Measurements from ENCODE around the gene DRG1.

DRG1 gene

GRCh38 chr22:31442768-31443489 is 43.5 kb downstream of the DRG1 start:
- Histone ChIP-seq H3K27ac (no peak overlapping the region), H3K4me3 (ENCODE audit: low read depth, low read length) (no peak overlapping the region), H3K27me3 (replicated peaks) (no peaks in the 10 kb centered on the region), H3K36me3 (replicated peaks) (peaks cover 73% of the 10 kb centered on the region)
- in situ Hi-C loops (cut with HindIII; ENCODE audit: low pct_ligation_motif_present, low sequenced_read_pairs): no loop called here
- no peak for TF ChIP-seq CTCF (IDR thresholded peaks at IDR 0.05; ENCODE audit: low read depth, low read length, missing control alignments)
- no peak for DNase-seq

- DNase-seq: no peak
- Histone ChIP-seq H3K27me3 (replicated peaks) (no peaks in the 10 kb centered on the region), H3K4me3 (ENCODE audit: low read depth, low read length) (no peak overlapping the region), H3K27ac (no peak overlapping the region), H3K36me3 (replicated peaks) (peaks cover 77% of the 10 kb centered on the region)
- in situ Hi-C loops (cut with HindIII; ENCODE audit: low pct_ligation_motif_present, low sequenced_read_pairs): no loop called here
- no peak for TF ChIP-seq CTCF (IDR thresholded peaks at IDR 0.05; ENCODE audit: low read depth, low read length, missing control alignments)
Measured at GRCh38 chr22:31443516-31443915, 44.1 kb downstream of the DRG1 start.

- in situ Hi-C loops (cut with HindIII; ENCODE audit: low pct_ligation_motif_present, low sequenced_read_pairs): no loop called here
- H3K36me3 ChIP-seq (replicated peaks): peaks cover 69% of the 10 kb centered on the region
- H3K27me3 ChIP-seq (replicated peaks): no peaks in the 10 kb centered on the region
- no peak overlapping the region for H3K4me3 ChIP-seq (ENCODE audit: low read depth, low read length)
- H3K27ac ChIP-seq: no peak overlapping the region
- DNase-seq: no peak
- TF ChIP-seq CTCF (IDR thresholded peaks at IDR 0.05; ENCODE audit: low read depth, low read length, missing control alignments): no peak
Measured at GRCh38 chr22:31445642-31446041, 46.2 kb downstream of the DRG1 start.

- in situ Hi-C loops (cut with HindIII; ENCODE audit: low pct_ligation_motif_present, low sequenced_read_pairs): no loop called here
- Histone ChIP-seq H3K4me3 (ENCODE audit: low read depth, low read length) (no peak overlapping the region), H3K27ac (no peak overlapping the region), H3K27me3 (replicated peaks) (no peaks in the 10 kb centered on the region), H3K36me3 (replicated peaks) (peaks cover 65% of the 10 kb centered on the region)
- DNase-seq: no peak
- no peak for TF ChIP-seq CTCF (IDR thresholded peaks at IDR 0.05; ENCODE audit: low read depth, low read length, missing control alignments)
Measured at GRCh38 chr22:31446208-31446607, 46.8 kb downstream of the DRG1 start.

GRCh38 chr22:31446767-31447166 is 47.4 kb downstream of the DRG1 start:
- H3K4me3 ChIP-seq (ENCODE audit: low read depth, low read length): no peak overlapping the region
- H3K36me3 ChIP-seq (replicated peaks): peaks cover 63% of the 10 kb centered on the region

More at GRCh38 chr22:31446767-31447166, 47.4 kb downstream of the DRG1 start:
- in situ Hi-C loops (cut with HindIII; ENCODE audit: low pct_ligation_motif_present, low sequenced_read_pairs): no loop called here
- DNase-seq: no peak
- no peak for TF ChIP-seq CTCF (IDR thresholded peaks at IDR 0.05; ENCODE audit: low read depth, low read length, missing control alignments)
- no peaks in the 10 kb centered on the region for H3K27me3 ChIP-seq (replicated peaks)
- no peak overlapping the region for H3K27ac ChIP-seq

Data from brain microvascular endothelial cell (primary cell).